Ovary (tissue), 9 donors: Measurements from ENCODE around the gene SPAG16. TPM values are rescaled to one million over a fixed set of nuclear protein-coding genes. Genes with fewer than 3 reads are reported as not detected.

Experiments used
- DNase-seq, 5 donors: peaks; one replicate each; pipeline ENCODE4 v3.0.0-alpha.2; 2019 to 2020
- H3K27ac ChIP-seq, 2 donors: fragments of 200-600 bp; one replicate each; pipeline versions ENCODE4 v1.5.1 to v1.8.0; 2019 to 2022
- H3K27me3 ChIP-seq: fragments of 200-600 bp; one replicate; pipeline ENCODE4 v1.8.0; 2022
- H3K36me3 ChIP-seq: fragments of 200-600 bp; sonication (generic); one replicate; pipeline ENCODE4 v1.5.1; 2019
- H3K4me1 ChIP-seq: one replicate; pipeline ENCODE4 v1.8.1; 2013; ENCODE audit warnings: mild to moderate bottlenecking, moderate library complexity; ENCODE audit not compliant: insufficient read depth
- H3K4me3 ChIP-seq: fragments of 200-600 bp; sonication (generic); one replicate; pipeline ENCODE4 v1.5.1; 2017
- H3K9me3 ChIP-seq, 2 donors: fragments of 200-600 bp in 1 of 2; sonication (generic) in 1 of 2; one replicate each; pipeline versions ENCODE4 v1.5.1 to v1.8.1; 2013 to 2019; ENCODE audit warnings: mild to moderate bottlenecking in 1 of 2, moderate library complexity in 1 of 2
- EP300 ChIP-seq: sonication (generic); formaldehyde crosslinking; IDR thresholded peaks from one replicate; pipeline ENCODE4 v1.6.1; 2017; ENCODE audit warnings: antibody characterized with exemption
- POLR2A ChIP-seq: fragments of 450-650 bp; IDR thresholded peaks from one replicate; pipeline ENCODE4 v1.6.1; 2017; ENCODE audit warnings: antibody characterized with exemption, mild to moderate bottlenecking, moderate library complexity
- WGBS, 3 donors: extraction: QIAGEN DNeasy Blood & Tissue Kit in 1 of 3; methylation state at CpG; one replicate each; pipeline versions ENCODE4 v1.1.5 to v1.1.7; 2013 to 2017; 5-methylcytosine and 5-hydroxymethylcytosine counted together
- intact Hi-C, 4 donors: fragments of 100-400 bp; cut with DNase I; formaldehyde crosslinking; loops; one replicate each; pipeline versions ENCODE4 v1.11.0 to v1.15.1; 2022 to 2023
- polyA plus RNA-seq, 2 donors: library from polyadenylated mRNA; stranded (reverse); fragments of 200-250 nt in 1 of 2; fragments of 350-450 nt in 1 of 2; fragmentation: Illumina TruSeq in 1 of 2; extraction: RNeasy Lipid Tissue Mini Kit (QIAGEN cat#74804) in 1 of 2; gene quantifications; one replicate each; pipeline ENCODE4 v1.2.3, GENCODE V29; 2013 to 2014
- total RNA-seq, 7 donors: library from RNA; depleted of rRNA in 2 of 7; stranded (reverse); fragments of >200 nt in 2 of 7; fragmentation: NEBNext Ultra II Directional in 3 of 7; extraction: Animal tissue kit (Norgen Biotek cat#: 25700) in 3 of 7; gene quantifications; one replicate each; pipeline versions ENCODE4 v1.1.0 to v1.2.4, GENCODE V29; 2016 to 2023
- TF ChIP-seq, protein P1 (sequence below), 3 donors: fragments of 450-650 bp in 2 of 3; fragments of 200-600 bp in 1 of 3; IDR thresholded peaks; one replicate each; pipeline versions ENCODE4 v1.5.1 to v1.8.0; 2016 to 2022; ENCODE audit warnings: antibody characterized with exemption in 3 of 3, mild to moderate bottlenecking in 1 of 3
- donor health status: DM: no; HTN: no; CAD: no; lungs with moderate emphysema.
- donor health status: DM: no; HTN: no; CAD: no.
- donor health status: Bipolar disorder and iron deficiency.
- donor health status: DM: yes; HTN: yes; CAD: no.
- donor health status: DM: no; HTN: no; CAD: no.
- donor health status: DM: yes; HTN: yes; CAD: no.

Gene SPAG16
- total and polyA plus RNA-seq, 9 donors = 25.2 to 58.7 (median 28.9) TPM

- Histone ChIP-seq H3K4me1 (no peaks in the 10 kb centered on the region), H3K36me3 (no peaks in the 10 kb centered on the region), H3K27ac (no peak overlapping the region), H3K27me3 (no peaks in the 10 kb centered on the region), H3K9me3 (no peaks in the 10 kb centered on the region), H3K4me3 (no peak overlapping the region)
- intact Hi-C loops = no loop called here
- TF ChIP-seq EP300 (no peak), POLR2A (no peak)
- TF ChIP-seq, protein P1, sequence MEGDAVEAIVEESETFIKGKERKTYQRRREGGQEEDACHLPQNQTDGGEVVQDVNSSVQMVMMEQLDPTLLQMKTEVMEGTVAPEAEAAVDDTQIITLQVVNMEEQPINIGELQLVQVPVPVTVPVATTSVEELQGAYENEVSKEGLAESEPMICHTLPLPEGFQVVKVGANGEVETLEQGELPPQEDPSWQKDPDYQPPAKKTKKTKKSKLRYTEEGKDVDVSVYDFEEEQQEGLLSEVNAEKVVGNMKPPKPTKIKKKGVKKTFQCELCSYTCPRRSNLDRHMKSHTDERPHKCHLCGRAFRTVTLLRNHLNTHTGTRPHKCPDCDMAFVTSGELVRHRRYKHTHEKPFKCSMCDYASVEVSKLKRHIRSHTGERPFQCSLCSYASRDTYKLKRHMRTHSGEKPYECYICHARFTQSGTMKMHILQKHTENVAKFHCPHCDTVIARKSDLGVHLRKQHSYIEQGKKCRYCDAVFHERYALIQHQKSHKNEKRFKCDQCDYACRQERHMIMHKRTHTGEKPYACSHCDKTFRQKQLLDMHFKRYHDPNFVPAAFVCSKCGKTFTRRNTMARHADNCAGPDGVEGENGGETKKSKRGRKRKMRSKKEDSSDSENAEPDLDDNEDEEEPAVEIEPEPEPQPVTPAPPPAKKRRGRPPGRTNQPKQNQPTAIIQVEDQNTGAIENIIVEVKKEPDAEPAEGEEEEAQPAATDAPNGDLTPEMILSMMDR (IDR thresholded peaks at IDR 0.05) = no peak
- 57 to 86% (median 86%) methylated on average over 4 of the region's 4 CpGs for WGBS, 3 donors
- no peak for DNase-seq
These were observed 812.0 kb downstream of the SPAG16 start for GRCh38 chr2:214096208-214096715.

DNA sequence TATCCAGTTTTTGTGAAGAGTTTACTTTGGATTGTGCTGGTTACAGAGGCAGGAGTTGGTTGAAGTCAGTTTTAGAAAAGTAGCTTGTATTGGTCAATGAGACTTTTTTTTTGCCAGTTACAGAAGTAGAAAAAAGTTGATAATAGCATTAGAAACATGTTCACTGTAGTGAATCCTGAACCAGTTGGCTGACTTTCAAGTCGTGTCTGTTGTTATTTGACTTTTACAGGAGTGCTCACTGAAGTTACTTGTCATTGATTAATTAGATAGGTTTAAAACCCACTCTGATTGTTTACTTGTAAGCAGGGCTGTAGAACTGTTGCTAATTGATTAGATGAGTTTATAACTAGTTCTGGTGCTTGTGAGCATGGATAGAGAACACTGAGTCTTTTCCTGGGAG, 814.5 kb downstream of the SPAG16 start:
- Histone ChIP-seq H3K9me3 (no peaks in the 10 kb centered on the region), H3K36me3 (no peaks in the 10 kb centered on the region), H3K4me1 (no peaks in the 10 kb centered on the region), H3K27me3 (no peaks in the 10 kb centered on the region), H3K27ac (no peak overlapping the region), H3K4me3 (no peak overlapping the region)
- DNase-seq = no peak
- no peak for TF ChIP-seq POLR2A
- TF ChIP-seq, protein P1 (IDR thresholded peaks at IDR 0.05) = no peak
- TF ChIP-seq EP300 = no peak
- intact Hi-C loops = no loop called here
- WGBS, 3 donors = 4 to 13% (median 4%) methylated on average over 1 of the region's 1 CpG

DNA sequence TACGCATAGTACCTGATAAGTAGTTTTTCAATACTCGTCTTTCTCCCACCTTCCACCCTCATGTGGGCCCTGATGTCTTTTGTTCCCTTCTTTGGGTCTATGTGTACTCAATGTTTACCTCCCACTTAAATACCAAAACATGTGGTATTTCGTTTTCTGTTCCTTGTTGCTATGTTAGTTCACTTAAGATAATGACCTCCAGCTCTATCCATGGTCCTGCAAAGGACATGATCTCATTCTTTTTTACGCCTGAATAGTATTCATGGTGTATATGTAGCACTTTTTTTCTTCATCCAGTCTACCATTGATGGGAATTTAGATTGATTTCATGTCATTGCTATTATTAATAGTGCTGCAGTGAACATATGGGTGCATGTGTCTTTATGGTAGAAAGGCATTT, 816.2 kb downstream of the SPAG16 start:
- H3K27ac ChIP-seq = no peak overlapping the region
- TF ChIP-seq POLR2A (no peak), EP300 (no peak)
- TF ChIP-seq, protein P1 (IDR thresholded peaks at IDR 0.05) = no peak
- no peaks in the 10 kb centered on the region for H3K27me3 ChIP-seq
- intact Hi-C loops = no loop called here
- no peak for DNase-seq
- WGBS, 3 donors = 67 to 75% (median 71%) methylated on average over 4 of the region's 4 CpGs
- H3K4me3 ChIP-seq = no peak overlapping the region
- H3K9me3 ChIP-seq = no peaks in the 10 kb centered on the region
- no peaks in the 10 kb centered on the region for H3K4me1 ChIP-seq
- H3K36me3 ChIP-seq = no peaks in the 10 kb centered on the region

DNA sequence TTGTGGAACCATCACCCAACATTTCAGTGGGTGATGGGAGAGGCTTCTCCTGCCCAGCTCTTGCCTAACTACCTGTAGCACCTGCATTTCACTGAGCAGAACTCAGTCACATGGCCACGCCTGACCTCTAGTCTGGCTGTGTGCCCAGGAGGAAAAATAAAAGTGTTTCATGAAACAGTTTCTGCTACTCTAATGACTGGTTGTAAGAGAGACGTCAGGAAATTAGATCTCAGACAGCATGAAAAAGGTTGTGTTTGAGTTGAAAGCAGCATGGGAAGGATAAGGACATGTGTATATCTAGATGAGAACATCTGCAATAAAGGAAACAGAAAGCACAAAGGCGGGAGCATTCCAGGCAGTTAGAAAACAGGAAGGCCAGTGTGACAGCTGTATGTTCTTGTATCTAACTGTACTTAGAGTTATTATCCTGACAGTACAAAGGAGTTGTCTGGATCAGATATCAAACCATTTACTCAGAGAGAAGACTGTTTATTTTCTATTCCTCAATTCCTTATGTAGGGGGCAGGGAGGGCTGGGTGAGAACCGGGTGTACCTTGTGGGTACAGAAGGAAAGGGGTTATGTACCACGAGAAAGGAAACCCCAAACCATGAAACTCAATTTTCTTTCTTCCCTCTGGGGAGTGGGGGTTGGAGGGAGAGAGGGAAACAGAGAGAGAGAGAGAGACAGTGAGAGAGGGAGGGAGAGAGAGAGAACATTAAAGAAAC, 819.2 kb downstream of the SPAG16 start:
- no peaks in the 10 kb centered on the region for H3K36me3 ChIP-seq
- H3K4me3 ChIP-seq = no peak overlapping the region
- DNase-seq = no peak
- H3K27ac ChIP-seq = no peak overlapping the region
- no peaks in the 10 kb centered on the region for H3K4me1 ChIP-seq
- 10 to 29% (median 21%) methylated on average over 5 of the region's 5 CpGs for WGBS, 3 donors
- H3K27me3 ChIP-seq = no peaks in the 10 kb centered on the region
- TF ChIP-seq POLR2A = no peak
- TF ChIP-seq, protein P1 (IDR thresholded peaks at IDR 0.05) = no peak
- no peak for TF ChIP-seq EP300
- intact Hi-C loops = no loop called here
- no peaks in the 10 kb centered on the region for H3K9me3 ChIP-seq
